NCI-H2107 treated with DMSO at 0.1 percent for 48 hours (cell line): ENCODE results near the gene GABRP.
A peak's percentile ranks its signal among the peaks of the same experiment; 100 is the strongest.
"Not testable (repeated sequence)": the region's sequence is repeated elsewhere in the genome, so short reads cannot be mapped to it uniquely, and the experiment has no call there.

ENCODE experiments used
- DNase-seq: peaks from one replicate; lab custom pipeline; 2025; ENCODE audit not compliant: unreplicated experiment; lab: John Stamatoyannopoulos, UW

GABRP gene

GRCh38 chr5:170791325-170791954, 7.9 kb downstream of the GABRP start:
- peak; percentile 17 for DNase-seq

GRCh38 chr5:170792878-170793277, 9.4 kb downstream of the GABRP start:
- DNase-seq: no peak

GRCh38 chr5:170795154-170795553, 11.6 kb downstream of the GABRP start:
- no peak for DNase-seq

- DNase-seq: peak; percentile 32
Observed at GRCh38 chr5:170805666-170806065, 22.1 kb downstream of the GABRP start.

- peak; percentile 6 for DNase-seq
Observed at GRCh38 chr5:170809551-170809950, 26.0 kb downstream of the GABRP start.

GRCh38 chr5:170811719-170812118, 28.2 kb downstream of the GABRP start:
- no peak for DNase-seq

GRCh38 chr5:170813231-170813630, 29.7 kb downstream of the GABRP start:
- no peak for DNase-seq

- no peak for DNase-seq
Observed at GRCh38 chr5:170817195-170817594, 33.7 kb downstream of the GABRP start.

GRCh38 chr5:170818232-170818631, 34.7 kb downstream of the GABRP start:
- no peak for DNase-seq

GRCh38 chr5:170819824-170820223, 36.3 kb downstream of the GABRP start:
- DNase-seq: no peak

GRCh38 chr5:170821257-170821800, 37.8 kb downstream of the GABRP start:
- no peak for DNase-seq

- no peak for DNase-seq
Observed at GRCh38 chr5:170826117-170826516, 42.6 kb downstream of the GABRP start.

GRCh38 chr5:170832241-170832640, 48.7 kb downstream of the GABRP start:
- no peak for DNase-seq

- not testable (repeated sequence) for DNase-seq
Observed at GRCh38 chr5:170833981-170834380, 50.5 kb downstream of the GABRP start.

GRCh38 chr5:170836226-170836625, 52.7 kb downstream of the GABRP start:
- DNase-seq: no peak

GRCh38 chr5:170843870-170844269, 60.3 kb downstream of the GABRP start:
- no peak for DNase-seq

- DNase-seq: no peak
Observed at GRCh38 chr5:170844651-170845050, 61.1 kb downstream of the GABRP start.

- no peak for DNase-seq
Observed at GRCh38 chr5:170846416-170846815, 62.9 kb downstream of the GABRP start.

- DNase-seq: no peak
Observed at GRCh38 chr5:170846846-170847245, 63.3 kb downstream of the GABRP start.

- no peak for DNase-seq
Observed at GRCh38 chr5:170848033-170848432, 64.5 kb downstream of the GABRP start.

GRCh38 chr5:170849374-170849773, 65.8 kb downstream of the GABRP start:
- no peak for DNase-seq

- DNase-seq: no peak
Observed at GRCh38 chr5:170854566-170854965, 71.0 kb downstream of the GABRP start.

- DNase-seq: no peak
Observed at GRCh38 chr5:170857066-170857465, 73.5 kb downstream of the GABRP start.
